Prostate gland (tissue), 2 donors: ENCODE data around the gene APBA2.

Experiments
- POLR2A ChIP-seq: fragments of 450-650 bp; IDR thresholded peaks from one replicate; pipeline ENCODE4 v1.6.1; 2016; ENCODE audit warnings: antibody characterized with exemption, mild to moderate bottlenecking
- POLR2AphosphoS5 ChIP-seq: sonication (generic); formaldehyde crosslinking; IDR thresholded peaks from one replicate; pipeline ENCODE4 v1.6.1; 2017; ENCODE audit warnings: antibody characterized with exemption
- TF ChIP-seq, protein P1 (sequence below), 4 experiments: fragments of 200-600 bp in 2 of 4; fragments of 450-650 bp in 2 of 4; sonication (generic) in 2 of 4; IDR thresholded peaks; 1 replicate in 3 of 4; 2 replicates in 1 of 4; pipeline ENCODE4 v1.5.1; 2016 to 2019; ENCODE audit warnings: antibody characterized with exemption in 4 of 4, mild to moderate bottlenecking in 2 of 4, moderate library complexity in 2 of 4

DNA sequence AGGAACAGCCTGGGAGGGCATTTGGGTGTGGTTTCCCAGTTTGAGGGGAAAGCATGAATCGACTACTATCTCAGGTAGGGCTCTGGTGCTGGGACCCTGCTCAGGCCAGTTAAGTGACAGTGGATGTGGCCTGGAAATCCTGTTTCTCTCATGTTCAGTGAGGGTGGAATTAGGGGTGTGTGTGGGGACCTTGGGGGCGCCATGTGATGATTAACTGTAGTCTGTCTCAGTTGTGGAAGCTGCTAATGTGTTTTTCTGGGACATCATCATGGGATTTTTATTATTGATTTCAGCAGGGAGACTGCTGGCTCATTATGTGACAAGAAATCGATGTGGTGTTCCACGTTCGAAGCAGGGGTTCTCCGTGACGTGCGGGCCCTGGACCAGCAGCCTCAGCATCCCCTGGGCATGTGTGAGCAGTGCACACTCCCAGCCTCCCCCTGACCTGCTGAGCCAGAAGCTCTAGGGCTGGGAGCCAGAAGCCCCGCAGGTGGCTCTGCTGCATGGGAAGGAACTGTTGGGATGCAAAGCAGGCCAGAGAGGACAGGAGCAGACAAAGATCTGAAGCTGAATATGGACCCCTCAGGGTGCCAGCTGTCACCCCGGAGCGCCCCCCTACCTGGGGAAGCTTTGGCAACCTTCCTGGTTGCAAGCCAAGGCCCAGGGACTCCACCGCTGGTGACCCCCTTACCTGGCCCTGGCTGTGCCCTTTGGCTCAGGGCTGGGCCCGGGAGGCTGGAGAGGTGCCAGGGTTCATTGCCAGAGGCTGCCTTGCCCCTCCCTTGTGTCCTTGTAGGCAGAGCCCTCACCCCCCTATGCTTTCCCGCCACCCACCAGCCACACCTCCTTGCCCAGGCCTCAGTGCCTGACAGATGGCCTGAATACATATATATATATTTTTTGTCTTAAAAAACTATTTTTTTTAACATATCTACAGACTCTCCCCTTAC lies 149.8 kb downstream of the APBA2 start:
- TF ChIP-seq, protein P1, sequence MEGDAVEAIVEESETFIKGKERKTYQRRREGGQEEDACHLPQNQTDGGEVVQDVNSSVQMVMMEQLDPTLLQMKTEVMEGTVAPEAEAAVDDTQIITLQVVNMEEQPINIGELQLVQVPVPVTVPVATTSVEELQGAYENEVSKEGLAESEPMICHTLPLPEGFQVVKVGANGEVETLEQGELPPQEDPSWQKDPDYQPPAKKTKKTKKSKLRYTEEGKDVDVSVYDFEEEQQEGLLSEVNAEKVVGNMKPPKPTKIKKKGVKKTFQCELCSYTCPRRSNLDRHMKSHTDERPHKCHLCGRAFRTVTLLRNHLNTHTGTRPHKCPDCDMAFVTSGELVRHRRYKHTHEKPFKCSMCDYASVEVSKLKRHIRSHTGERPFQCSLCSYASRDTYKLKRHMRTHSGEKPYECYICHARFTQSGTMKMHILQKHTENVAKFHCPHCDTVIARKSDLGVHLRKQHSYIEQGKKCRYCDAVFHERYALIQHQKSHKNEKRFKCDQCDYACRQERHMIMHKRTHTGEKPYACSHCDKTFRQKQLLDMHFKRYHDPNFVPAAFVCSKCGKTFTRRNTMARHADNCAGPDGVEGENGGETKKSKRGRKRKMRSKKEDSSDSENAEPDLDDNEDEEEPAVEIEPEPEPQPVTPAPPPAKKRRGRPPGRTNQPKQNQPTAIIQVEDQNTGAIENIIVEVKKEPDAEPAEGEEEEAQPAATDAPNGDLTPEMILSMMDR (IDR thresholded peaks at IDR 0.05), result no peak
- TF ChIP-seq POLR2AphosphoS5 (no peak), POLR2A (no peak)
